ENCODE data around the gene PEX5L.

The PEX5L gene

DNA sequence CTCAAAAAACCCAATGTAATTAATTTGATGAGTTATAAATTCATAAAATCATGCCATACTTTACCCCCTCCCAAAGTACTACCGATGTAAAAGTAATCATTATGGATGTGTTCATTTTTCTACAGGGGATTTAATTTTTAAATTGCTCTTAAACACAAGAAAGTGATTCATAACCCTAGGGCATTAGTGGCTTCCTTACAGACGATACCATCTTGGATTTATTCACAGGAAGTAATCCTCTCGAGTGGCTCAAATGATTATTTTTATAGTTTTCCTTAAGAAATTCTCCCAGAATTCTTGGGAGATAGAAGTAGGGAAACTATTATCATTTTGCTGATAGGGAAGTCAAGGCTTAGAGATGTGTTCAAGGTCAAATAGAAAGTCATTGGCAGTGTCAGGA is 80.9 kb downstream of the PEX5L start:
- TF ChIP-seq, protein P1, sequence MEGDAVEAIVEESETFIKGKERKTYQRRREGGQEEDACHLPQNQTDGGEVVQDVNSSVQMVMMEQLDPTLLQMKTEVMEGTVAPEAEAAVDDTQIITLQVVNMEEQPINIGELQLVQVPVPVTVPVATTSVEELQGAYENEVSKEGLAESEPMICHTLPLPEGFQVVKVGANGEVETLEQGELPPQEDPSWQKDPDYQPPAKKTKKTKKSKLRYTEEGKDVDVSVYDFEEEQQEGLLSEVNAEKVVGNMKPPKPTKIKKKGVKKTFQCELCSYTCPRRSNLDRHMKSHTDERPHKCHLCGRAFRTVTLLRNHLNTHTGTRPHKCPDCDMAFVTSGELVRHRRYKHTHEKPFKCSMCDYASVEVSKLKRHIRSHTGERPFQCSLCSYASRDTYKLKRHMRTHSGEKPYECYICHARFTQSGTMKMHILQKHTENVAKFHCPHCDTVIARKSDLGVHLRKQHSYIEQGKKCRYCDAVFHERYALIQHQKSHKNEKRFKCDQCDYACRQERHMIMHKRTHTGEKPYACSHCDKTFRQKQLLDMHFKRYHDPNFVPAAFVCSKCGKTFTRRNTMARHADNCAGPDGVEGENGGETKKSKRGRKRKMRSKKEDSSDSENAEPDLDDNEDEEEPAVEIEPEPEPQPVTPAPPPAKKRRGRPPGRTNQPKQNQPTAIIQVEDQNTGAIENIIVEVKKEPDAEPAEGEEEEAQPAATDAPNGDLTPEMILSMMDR (IDR thresholded peaks at IDR 0.05; ENCODE audit: insufficient read depth, low read length, poor library complexity, severe bottlenecking): no peak
- no peak for TF ChIP-seq EZH2phosphoT487 (conservative IDR thresholded peaks at IDR 0.05; ENCODE audit: low read length)
- Histone ChIP-seq H3K27me3 (ENCODE audit: low read length) (no peaks in the 10 kb centered on the region), H2AFZ (ENCODE audit: low read depth, low read length, severe bottlenecking) (no peak overlapping the region), H3K9me2 (replicated peaks; ENCODE audit: insufficient read depth, low read length) (no peaks in the 10 kb centered on the region), H3K4me3 (ENCODE audit: insufficient read depth, low read length, poor library complexity, severe bottlenecking) (no peak overlapping the region), H3K27ac (ENCODE audit: low read depth, low read length) (peak overlapping the region; percentile 53; the same call in 1 of the 2 replicates), H3K79me2 (ENCODE audit: insufficient read depth, low read length) (no peaks in the 10 kb centered on the region), H3K9me3 (ENCODE audit: insufficient read depth, low read length) (no peaks in the 10 kb centered on the region), H3K9ac (ENCODE audit: low read length) (no peak overlapping the region), H3F3A (ENCODE audit: insufficient read depth) (no peaks in the 10 kb centered on the region), H4K20me1 (ENCODE audit: low read depth, low read length) (no peaks in the 10 kb centered on the region), H3K36me3 (ENCODE audit: low read length) (no peaks in the 10 kb centered on the region), H3K4me2 (ENCODE audit: low read depth, low read length, poor library complexity, severe bottlenecking) (peak overlapping the region; percentile 51)

DNA sequence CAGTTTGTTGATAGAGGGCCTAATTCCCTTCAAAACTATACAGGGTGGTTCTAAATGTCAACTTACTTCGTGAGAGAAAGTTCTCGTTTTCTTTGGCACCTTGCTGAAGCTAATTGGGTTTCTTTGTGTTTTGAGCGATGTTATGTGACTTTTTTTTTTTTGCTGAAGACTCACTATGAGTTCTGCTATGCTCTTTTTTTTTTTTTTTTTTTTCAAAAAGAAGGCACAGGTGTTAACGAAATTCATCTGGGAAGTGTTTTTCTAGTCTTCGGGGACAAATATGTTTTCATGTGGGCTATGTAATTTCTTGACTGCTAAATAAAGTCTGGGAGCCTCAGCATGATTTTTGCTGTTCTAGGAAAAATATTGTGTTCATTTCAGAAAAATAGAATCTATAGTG is 81.5 kb downstream of the PEX5L start:
- no peaks in the 10 kb centered on the region for H3K9me2 ChIP-seq (replicated peaks; ENCODE audit: insufficient read depth, low read length)
- H3K4me3 ChIP-seq (ENCODE audit: insufficient read depth, low read length, poor library complexity, severe bottlenecking): no peak overlapping the region
- H3F3A ChIP-seq (ENCODE audit: insufficient read depth): no peaks in the 10 kb centered on the region
- H3K36me3 ChIP-seq (ENCODE audit: low read length): no peaks in the 10 kb centered on the region
- no peak overlapping the region for H3K4me2 ChIP-seq (ENCODE audit: low read depth, low read length, poor library complexity, severe bottlenecking)
- H4K20me1 ChIP-seq (ENCODE audit: low read depth, low read length): no peaks in the 10 kb centered on the region
- H3K27ac ChIP-seq (ENCODE audit: low read depth, low read length): no peak overlapping the region
- TF ChIP-seq, protein P1 (IDR thresholded peaks at IDR 0.05; ENCODE audit: insufficient read depth, low read length, poor library complexity, severe bottlenecking): no peak
- no peak for TF ChIP-seq EZH2phosphoT487 (conservative IDR thresholded peaks at IDR 0.05; ENCODE audit: low read length)
- no peak overlapping the region for H2AFZ ChIP-seq (ENCODE audit: low read depth, low read length, severe bottlenecking)
- no peaks in the 10 kb centered on the region for H3K9me3 ChIP-seq (ENCODE audit: insufficient read depth, low read length)
- H3K9ac ChIP-seq (ENCODE audit: low read length): no peak overlapping the region
- no peaks in the 10 kb centered on the region for H3K27me3 ChIP-seq (ENCODE audit: low read length)
- no peaks in the 10 kb centered on the region for H3K79me2 ChIP-seq (ENCODE audit: insufficient read depth, low read length)

DNA sequence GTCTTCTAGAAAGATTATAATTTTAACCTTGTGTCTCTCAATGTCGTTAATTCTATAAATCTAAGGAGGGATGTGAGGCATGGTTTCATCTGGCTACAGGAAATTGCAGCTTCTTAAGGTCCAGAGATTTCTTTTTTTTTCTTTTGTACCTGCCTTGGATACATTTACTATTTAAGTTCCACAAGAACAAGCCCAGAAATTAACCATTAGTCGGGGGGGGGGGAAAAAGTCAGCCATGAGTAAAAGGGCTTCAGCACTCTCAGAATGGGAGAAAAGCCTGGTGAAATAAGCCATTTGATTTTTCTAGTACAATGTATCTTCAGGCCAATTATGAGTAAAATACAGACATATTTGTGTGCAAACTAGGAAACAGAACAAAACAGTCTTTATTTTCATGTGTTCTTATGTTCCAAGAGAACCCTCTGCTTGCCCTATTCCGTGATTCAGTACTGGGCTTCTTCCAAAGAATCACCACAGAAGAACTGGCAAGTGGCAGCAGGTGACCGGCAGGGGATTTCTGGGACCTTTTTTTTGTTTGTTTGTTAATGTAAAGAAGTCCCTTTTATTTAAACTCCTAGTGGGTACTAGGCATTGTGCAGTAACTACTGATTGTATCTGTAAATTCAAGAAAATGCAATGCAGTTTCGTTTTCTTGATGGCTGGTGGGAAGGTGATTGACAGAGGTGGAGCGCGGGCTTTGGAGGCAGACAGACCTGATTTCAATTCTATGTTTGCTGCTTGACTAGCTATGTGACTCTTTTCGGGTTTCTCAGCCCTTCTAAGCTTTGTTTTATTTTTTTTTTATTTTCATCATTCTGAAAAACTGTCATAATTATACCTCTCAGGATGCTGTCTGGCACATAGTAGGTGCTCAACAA is 82.5 kb downstream of the PEX5L start:
- H3K9me3 ChIP-seq (ENCODE audit: insufficient read depth, low read length): no peaks in the 10 kb centered on the region
- no peaks in the 10 kb centered on the region for H3K9me2 ChIP-seq (replicated peaks; ENCODE audit: insufficient read depth, low read length)
- H3K4me2 ChIP-seq (ENCODE audit: low read depth, low read length, poor library complexity, severe bottlenecking): no peak overlapping the region
- H3K36me3 ChIP-seq (ENCODE audit: low read length): no peaks in the 10 kb centered on the region
- H3K9ac ChIP-seq (ENCODE audit: low read length): no peak overlapping the region
- no peak overlapping the region for H3K27ac ChIP-seq (ENCODE audit: low read depth, low read length)
- H3K79me2 ChIP-seq (ENCODE audit: insufficient read depth, low read length): no peaks in the 10 kb centered on the region
- TF ChIP-seq EZH2phosphoT487 (conservative IDR thresholded peaks at IDR 0.05; ENCODE audit: low read length): no peak
- TF ChIP-seq, protein P1 (IDR thresholded peaks at IDR 0.05; ENCODE audit: insufficient read depth, low read length, poor library complexity, severe bottlenecking): no peak
- no peaks in the 10 kb centered on the region for H3F3A ChIP-seq (ENCODE audit: insufficient read depth)
- H3K4me3 ChIP-seq (ENCODE audit: insufficient read depth, low read length, poor library complexity, severe bottlenecking): no peak overlapping the region
- no peaks in the 10 kb centered on the region for H4K20me1 ChIP-seq (ENCODE audit: low read depth, low read length)
- H3K27me3 ChIP-seq (ENCODE audit: low read length): no peaks in the 10 kb centered on the region
- no peak overlapping the region for H2AFZ ChIP-seq (ENCODE audit: low read depth, low read length, severe bottlenecking)
